AG09309 (cell line): ENCODE data around the gene RAB1B.
"Not testable (repeated sequence)": the region's sequence is repeated elsewhere in the genome, so short reads cannot be mapped to it uniquely, and the experiment has no call there.

ENCODE experiments used
- DNase-seq: peaks from one replicate; pipeline ENCODE4 v3.0.0-alpha.2; 2010; ENCODE audit warnings: low read depth
- H3K4me3 ChIP-seq: 2 replicates; pipeline ENCODE4 v1.5.1; 2011; ENCODE audit warnings: mild to moderate bottlenecking, low read depth, low read length, moderate library complexity; ENCODE audit not compliant: control insufficient read depth
- TF ChIP-seq, protein P1 (sequence below): IDR thresholded peaks from 2 replicates; pipeline ENCODE4 v1.5.1; 2011; ENCODE audit warnings: mild to moderate bottlenecking, low read depth, low read length, inconsistent platforms; ENCODE audit not compliant: insufficient read depth, control insufficient read depth; ENCODE audit errors: missing control alignments

Gene RAB1B

DNA sequence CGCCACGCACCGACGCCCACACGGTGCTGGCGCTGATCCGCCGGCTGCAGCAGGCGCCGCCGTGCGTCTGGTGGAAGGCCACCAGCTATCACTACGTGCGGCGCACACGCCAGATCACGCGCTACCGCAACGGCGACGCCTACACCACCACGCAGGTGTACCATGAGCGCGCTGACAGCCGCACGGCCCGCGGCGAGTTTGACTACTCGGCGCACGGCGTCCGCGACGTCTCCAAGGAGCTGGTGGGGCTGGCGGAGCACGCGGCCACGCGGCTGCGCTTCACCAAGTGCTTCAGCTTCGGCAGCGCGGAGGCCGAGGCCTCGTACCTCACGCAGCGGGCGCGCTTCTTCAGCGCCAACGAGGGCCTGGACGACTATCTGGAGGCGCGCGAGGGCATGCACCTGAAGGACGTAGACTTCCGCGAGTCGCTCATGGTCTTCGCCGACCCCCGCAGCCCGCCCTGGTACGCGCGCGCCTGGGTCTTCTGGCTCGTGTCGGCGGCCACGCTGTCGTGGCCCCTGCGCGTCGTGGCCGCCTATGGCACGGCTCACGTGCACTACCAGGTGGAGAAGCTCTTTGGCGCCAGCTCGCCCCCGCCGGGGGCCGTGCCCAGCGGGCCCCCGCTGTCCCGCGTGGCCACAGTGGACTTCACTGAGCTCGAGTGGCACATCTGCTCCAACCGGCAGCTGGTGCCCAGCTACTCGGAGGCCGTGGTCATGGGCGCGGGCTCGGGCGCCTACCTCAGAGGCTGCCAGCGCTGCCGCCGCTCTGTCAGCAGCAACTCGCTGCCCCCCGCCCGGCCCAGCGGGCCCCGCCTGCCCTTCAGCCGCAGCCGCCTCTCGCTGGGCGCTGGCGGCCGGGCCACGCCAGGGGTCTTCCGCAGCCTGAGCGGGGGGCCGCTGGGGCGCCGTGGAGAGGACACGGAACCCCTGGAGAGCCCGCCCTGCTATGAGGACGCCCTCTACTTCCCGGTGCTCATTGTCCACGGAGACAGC lies 26.5 kb downstream of the RAB1B start:
- DNase-seq: no peak
- TF ChIP-seq, protein P1, sequence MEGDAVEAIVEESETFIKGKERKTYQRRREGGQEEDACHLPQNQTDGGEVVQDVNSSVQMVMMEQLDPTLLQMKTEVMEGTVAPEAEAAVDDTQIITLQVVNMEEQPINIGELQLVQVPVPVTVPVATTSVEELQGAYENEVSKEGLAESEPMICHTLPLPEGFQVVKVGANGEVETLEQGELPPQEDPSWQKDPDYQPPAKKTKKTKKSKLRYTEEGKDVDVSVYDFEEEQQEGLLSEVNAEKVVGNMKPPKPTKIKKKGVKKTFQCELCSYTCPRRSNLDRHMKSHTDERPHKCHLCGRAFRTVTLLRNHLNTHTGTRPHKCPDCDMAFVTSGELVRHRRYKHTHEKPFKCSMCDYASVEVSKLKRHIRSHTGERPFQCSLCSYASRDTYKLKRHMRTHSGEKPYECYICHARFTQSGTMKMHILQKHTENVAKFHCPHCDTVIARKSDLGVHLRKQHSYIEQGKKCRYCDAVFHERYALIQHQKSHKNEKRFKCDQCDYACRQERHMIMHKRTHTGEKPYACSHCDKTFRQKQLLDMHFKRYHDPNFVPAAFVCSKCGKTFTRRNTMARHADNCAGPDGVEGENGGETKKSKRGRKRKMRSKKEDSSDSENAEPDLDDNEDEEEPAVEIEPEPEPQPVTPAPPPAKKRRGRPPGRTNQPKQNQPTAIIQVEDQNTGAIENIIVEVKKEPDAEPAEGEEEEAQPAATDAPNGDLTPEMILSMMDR: no peak
- H3K4me3 ChIP-seq: no peak overlapping the region

DNA sequence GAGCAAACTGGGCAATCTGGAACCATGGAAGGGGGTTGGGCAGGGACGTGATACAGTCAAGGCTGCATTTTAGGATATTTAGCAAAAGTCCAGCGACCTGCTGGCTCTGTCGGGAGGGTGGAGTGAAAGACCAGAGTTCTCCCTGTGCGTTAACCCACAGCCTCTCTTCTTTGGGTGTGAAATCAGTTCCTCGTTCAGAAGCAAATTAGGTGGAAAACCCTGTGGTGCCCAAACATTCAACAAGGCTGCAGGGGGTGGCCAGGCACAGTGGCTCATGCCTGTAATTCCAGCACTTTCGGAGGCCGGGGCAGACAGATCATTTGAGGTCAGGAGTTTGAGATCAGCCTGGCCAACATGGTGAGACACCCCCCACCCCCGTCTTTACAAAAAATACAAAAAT lies 29.2 kb downstream of the RAB1B start:
- no peak overlapping the region for H3K4me3 ChIP-seq
- TF ChIP-seq, protein P1: no peak
- no peak for DNase-seq

DNA sequence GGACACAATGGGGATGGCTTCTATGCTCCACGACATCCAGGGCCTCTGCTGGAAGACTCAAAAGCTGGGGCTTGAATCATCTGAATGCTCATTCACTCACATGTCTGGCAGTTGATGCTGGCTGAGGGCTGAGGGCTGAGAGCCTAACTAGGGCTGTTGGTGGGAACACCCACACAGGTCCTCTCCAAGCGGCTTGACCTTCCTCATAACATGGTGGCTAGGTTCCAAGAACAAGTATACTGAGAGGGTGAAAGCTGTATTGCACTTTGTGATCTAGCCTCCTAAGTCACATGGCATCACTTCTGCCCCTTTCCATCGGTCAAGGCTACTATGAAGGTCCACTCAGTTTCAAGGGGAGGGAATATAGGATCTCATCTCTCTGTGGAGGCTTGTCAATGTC lies 30.7 kb downstream of the RAB1B start:
- H3K4me3 ChIP-seq: no peak overlapping the region
- no peak for DNase-seq
- TF ChIP-seq, protein P1: no peak

DNA sequence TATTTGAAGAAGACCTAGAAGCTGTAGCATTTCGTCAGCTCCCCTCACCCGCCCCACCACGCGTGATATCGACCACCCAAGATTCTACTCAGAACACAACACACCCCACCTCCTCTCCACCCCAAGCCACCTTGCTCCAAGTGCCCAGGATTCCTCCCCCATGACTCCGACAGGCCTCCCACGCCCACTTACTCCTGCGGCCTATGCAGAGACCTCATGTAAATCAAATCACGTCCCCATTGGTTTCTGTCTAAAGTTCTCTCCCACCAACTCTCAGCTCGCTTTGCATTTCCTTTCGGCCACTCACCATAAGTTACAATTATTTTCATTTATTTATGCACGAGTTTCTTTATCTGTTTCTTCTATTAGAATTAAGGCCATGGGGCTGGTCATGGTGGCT lies 34.2 kb downstream of the RAB1B start:
- H3K4me3 ChIP-seq: no peak overlapping the region
- no peak for DNase-seq
- TF ChIP-seq, protein P1: no peak

DNA sequence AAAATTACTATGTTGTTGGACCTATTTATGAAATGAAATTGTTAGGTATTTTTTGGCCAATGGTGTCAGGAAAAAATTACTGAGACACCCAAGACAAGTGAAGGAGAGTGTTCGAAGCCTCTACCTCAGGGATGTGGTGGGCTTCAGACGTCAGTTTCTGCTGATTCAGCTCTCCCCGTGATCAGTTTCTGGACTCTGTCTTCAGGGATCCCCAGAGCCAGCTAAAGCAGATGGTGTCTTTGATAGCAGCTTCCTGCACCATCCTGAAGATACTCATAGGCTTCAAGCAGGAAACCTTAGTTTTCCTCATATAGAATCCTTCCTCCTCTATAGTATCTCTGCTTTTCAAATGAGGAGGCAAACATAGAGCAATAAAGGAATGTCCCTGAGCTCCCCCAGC lies 41.0 kb downstream of the RAB1B start:
- TF ChIP-seq, protein P1: no peak
- no peak for DNase-seq
- H3K4me3 ChIP-seq: no peak overlapping the region

DNA sequence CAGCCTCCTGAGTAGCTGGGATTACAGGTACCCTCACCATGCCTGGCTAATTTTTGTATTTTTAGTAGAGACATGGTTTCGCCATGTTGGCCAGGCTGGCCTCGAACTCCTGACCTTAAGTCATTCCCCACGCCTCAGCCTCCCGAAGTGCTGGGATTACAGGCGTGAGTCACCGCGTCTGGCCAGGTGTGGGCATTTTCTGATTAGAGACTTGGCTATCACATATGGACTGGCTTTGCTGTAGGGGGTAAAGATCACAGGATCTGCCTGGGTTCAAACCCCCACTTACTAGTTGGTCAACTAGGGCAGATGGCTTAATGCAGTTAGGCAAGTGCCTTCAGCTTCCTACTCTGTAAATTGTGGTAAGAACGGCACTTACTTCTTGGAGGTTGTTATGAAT lies 41.9 kb downstream of the RAB1B start:
- no peak for DNase-seq
- no peak overlapping the region for H3K4me3 ChIP-seq
- TF ChIP-seq, protein P1: no peak

DNA sequence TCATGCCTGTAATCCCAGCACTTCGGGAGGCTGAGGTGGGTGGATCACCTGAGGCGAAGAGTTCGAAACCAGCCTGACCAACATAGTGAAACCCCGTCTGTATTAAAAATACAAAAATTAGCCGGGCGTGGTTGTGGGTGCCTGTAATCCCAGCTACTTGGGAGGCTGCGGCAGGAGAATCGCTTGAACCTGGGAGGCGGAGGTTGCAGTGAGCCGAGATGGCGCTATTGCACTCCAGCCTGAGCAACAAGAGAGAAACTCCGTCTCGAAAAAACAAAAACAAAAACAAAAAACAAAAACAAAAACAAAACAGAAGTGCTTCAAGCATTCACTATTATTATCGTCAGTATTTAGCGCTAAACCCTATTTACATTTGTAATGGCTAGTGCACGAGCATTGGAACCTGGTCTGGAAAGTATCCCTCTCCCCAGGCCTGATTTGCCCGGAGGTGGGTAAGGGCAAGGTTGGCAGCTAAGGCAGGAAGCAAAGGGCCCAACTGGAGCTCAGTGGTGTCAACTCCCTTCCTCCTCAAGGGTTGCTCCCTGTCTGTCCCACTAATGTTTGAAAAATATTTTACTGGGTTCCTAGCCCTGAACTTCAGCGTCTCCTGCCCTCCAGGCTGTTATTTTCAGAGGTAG lies 42.5 kb downstream of the RAB1B start:
- not testable (repeated sequence) for DNase-seq, H3K4me3 ChIP-seq
